H1 (cell line): ENCODE data around the gene STAT1. TPM values are rescaled to one million over a fixed set of nuclear protein-coding genes. Genes with fewer than 3 reads are reported as not detected.

Experiments
- CTCF ChIA-PET: fragments of 300-600 bp; sonication (Branson Sonifier 250); formaldehyde crosslinking; loops from one replicate; lab custom pipeline; 2021; ENCODE audit not compliant: partially characterized antibody; lab: Charles Lee
- POLR2A ChIA-PET: fragments of 300-600 bp; sonication (Branson Sonifier 250); formaldehyde crosslinking; loops from one replicate; lab custom pipeline; 2021; ENCODE audit warnings: inconsistent platforms; ENCODE audit not compliant: partially characterized antibody; lab: Charles Lee
- DNase-seq, 2 experiments: peaks; one replicate each; pipeline versions ENCODE4 v3.0.0 to v3.0.0-alpha.2; 2010 to 2022; ENCODE audit warnings: low spot score in 2 of 2, low read depth in 1 of 2, mixed read lengths in 1 of 2
- FAIRE-seq: peaks from 2 replicates; lab custom pipeline; 2011; peaks lifted over from hg19 to GRCh38; lab: Jason Lieb, UNC
- H2AFZ ChIP-seq: 2 replicates; pipeline ENCODE4 v1.8.1; 2012; ENCODE audit warnings: low read length, inconsistent platforms
- H2AK5ac ChIP-seq: 2 replicates; pipeline ENCODE4 v1.6.1; 2013; ENCODE audit warnings: low read depth, low read length
- H2BK120ac ChIP-seq: replicated peaks from 2 replicates; pipeline ENCODE3; 2013; ENCODE audit warnings: low read depth, low read length, inconsistent platforms
- H2BK12ac ChIP-seq: 2 replicates; pipeline ENCODE4 v1.6.1; 2013; ENCODE audit warnings: low read depth, low read length
- H2BK15ac ChIP-seq: 2 replicates; pipeline ENCODE4 v1.6.1; 2013; ENCODE audit warnings: low read length
- H2BK20ac ChIP-seq: 2 replicates; pipeline ENCODE4 v1.6.1; 2013; ENCODE audit warnings: low read length
- H2BK5ac ChIP-seq: 2 replicates; pipeline ENCODE4 v1.6.1; 2013; ENCODE audit warnings: low read depth, low read length
- H3K14ac ChIP-seq: 2 replicates; pipeline ENCODE4 v1.6.1; 2013; ENCODE audit warnings: inconsistent platforms; ENCODE audit not compliant: insufficient read length
- H3K18ac ChIP-seq: 2 replicates; pipeline ENCODE4 v1.6.1; 2013; ENCODE audit warnings: low read length; ENCODE audit errors: extremely low read depth
- H3K23ac ChIP-seq: 2 replicates; pipeline ENCODE4 v1.6.1; 2013; ENCODE audit warnings: inconsistent platforms; ENCODE audit not compliant: insufficient read length
- H3K23me2 ChIP-seq: 2 replicates; pipeline ENCODE4 v1.6.1; 2013; ENCODE audit warnings: low read depth, low read length
- H3K27ac ChIP-seq: 2 replicates; pipeline ENCODE4 v1.6.1; 2011; ENCODE audit warnings: low read depth, low read length, inconsistent platforms
- H3K27me3 ChIP-seq, 4 experiments: replicated peaks in 1 of 4; 1 replicate in 1 of 4; 2 replicates in 3 of 4; pipeline versions ENCODE4 v1.6.1 to v1.8.1; 2011 to 2013; ENCODE audit warnings: low read length in 3 of 4, mild to moderate bottlenecking in 3 of 4, inconsistent platforms in 2 of 4, mixed read lengths in 2 of 4, moderate library complexity in 1 of 4; ENCODE audit not compliant: control insufficient read depth in 3 of 4, insufficient read depth in 3 of 4; ENCODE audit errors: extremely low read depth in 1 of 4
- H3K36me3 ChIP-seq, 4 experiments: 2 replicates each; pipeline versions ENCODE4 v1.6.1 to v1.8.1; 2011 to 2013; ENCODE audit warnings: mild to moderate bottlenecking in 4 of 4, low read length in 3 of 4, moderate library complexity in 2 of 4, control low read depth in 1 of 4, inconsistent platforms in 1 of 4; ENCODE audit not compliant: insufficient read depth in 4 of 4, control insufficient read depth in 2 of 4
- H3K4ac ChIP-seq: replicated peaks from 2 replicates; pipeline ENCODE3; 2013; ENCODE audit warnings: low read length, low read depth, mixed read lengths, inconsistent platforms; ENCODE audit not compliant: insufficient read length
- H3K4me1 ChIP-seq, 4 experiments: replicated peaks in 1 of 4; 1 replicate in 1 of 4; 2 replicates in 3 of 4; pipeline versions ENCODE4 v1.6.1 to v1.8.1; 2011 to 2013; ENCODE audit warnings: low read length in 3 of 4, inconsistent platforms in 2 of 4, mixed read lengths in 1 of 4; ENCODE audit not compliant: insufficient read depth in 4 of 4, control insufficient read depth in 3 of 4
- H3K4me2 ChIP-seq, 2 experiments: 2 replicates each; pipeline versions ENCODE4 v1.6.1 to v1.8.1; 2011 to 2013; ENCODE audit warnings: low read depth in 2 of 2, low read length in 2 of 2, control low read depth in 1 of 2, inconsistent platforms in 1 of 2, mild to moderate bottlenecking in 1 of 2; ENCODE audit not compliant: insufficient read depth in 1 of 2
- H3K4me3 ChIP-seq, 4 experiments: fragments of 200-600, 300-600 bp in 1 of 4; sonication (generic), shearing (Covaris generic), sonication (Bioruptor Twin) in 1 of 4; 2 replicates each; pipeline versions ENCODE4 v1.5.1 to v1.8.1; 2011 to 2016; ENCODE audit warnings: low read length in 4 of 4, low read depth in 3 of 4, control low read depth in 2 of 4, inconsistent platforms in 2 of 4, mild to moderate bottlenecking in 2 of 4, mixed read lengths in 1 of 4, moderate library complexity in 1 of 4; ENCODE audit not compliant: insufficient read depth in 2 of 4; ENCODE audit errors: extremely low read depth in 1 of 4
- H3K56ac ChIP-seq: replicated peaks from 2 replicates; pipeline ENCODE3; 2013; ENCODE audit warnings: low read depth, mild to moderate bottlenecking, mixed read lengths, low read length, inconsistent platforms; ENCODE audit not compliant: insufficient read length
- H3K79me1 ChIP-seq: 2 replicates; pipeline ENCODE4 v1.6.1; 2013; ENCODE audit warnings: low read depth, low read length, control low read depth
- H3K79me2 ChIP-seq, 2 experiments: 2 replicates each; pipeline versions ENCODE4 v1.6.1 to v1.8.1; 2012 to 2013; ENCODE audit warnings: low read length in 2 of 2, mild to moderate bottlenecking in 2 of 2, inconsistent platforms in 1 of 2; ENCODE audit not compliant: insufficient read depth in 2 of 2, control insufficient read depth in 1 of 2
- H3K9ac ChIP-seq, 4 experiments: replicated peaks in 1 of 4; 1 replicate in 1 of 4; 2 replicates in 3 of 4; pipeline versions ENCODE4 v1.6.1 to v1.8.1; 2011 to 2013; ENCODE audit warnings: low read depth in 3 of 4, low read length in 3 of 4, control low read depth in 2 of 4, mild to moderate bottlenecking in 2 of 4, moderate library complexity in 2 of 4, inconsistent platforms in 1 of 4; ENCODE audit errors: extremely low read depth in 1 of 4
- H3K9me3 ChIP-seq, 2 experiments: 2 replicates each; pipeline versions ENCODE4 v1.6.1 to v1.8.1; 2012 to 2013; ENCODE audit warnings: mild to moderate bottlenecking in 2 of 2, moderate library complexity in 2 of 2, control low read depth in 1 of 2, inconsistent platforms in 1 of 2, low read depth in 1 of 2, low read length in 1 of 2, mixed read lengths in 1 of 2; ENCODE audit not compliant: insufficient read depth in 2 of 2
- H4K20me1 ChIP-seq, 2 experiments: replicated peaks in 1 of 2; 2 replicates each; pipeline versions ENCODE3 to v1.8.1; 2011 to 2013; ENCODE audit warnings: inconsistent platforms in 2 of 2, low read length in 2 of 2, mild to moderate bottlenecking in 1 of 2; ENCODE audit not compliant: insufficient read depth in 2 of 2, control insufficient read depth in 1 of 2
- H4K5ac ChIP-seq: 2 replicates; pipeline ENCODE4 v1.6.1; 2013; ENCODE audit warnings: low read length, low read depth, mixed read lengths, inconsistent platforms; ENCODE audit not compliant: insufficient read length
- H4K8ac ChIP-seq: 2 replicates; pipeline ENCODE4 v1.8.0; 2013; ENCODE audit warnings: mild to moderate bottlenecking, moderate library complexity, low read length, inconsistent platforms; ENCODE audit not compliant: insufficient read depth; ENCODE audit errors: extremely low read depth
- H4K91ac ChIP-seq: replicated peaks from 2 replicates; pipeline ENCODE3; 2013; ENCODE audit warnings: low read length, mixed read lengths, inconsistent platforms; ENCODE audit not compliant: insufficient read length
- CTBP2 ChIP-seq: IDR thresholded peaks from 2 replicates; pipeline ENCODE4 v1.7.0; 2011; ENCODE audit warnings: borderline replicate concordance, mild to moderate bottlenecking, moderate library complexity, mixed read lengths, low read length; ENCODE audit not compliant: insufficient read depth, insufficient read length
- CTCF ChIP-seq, 3 experiments: IDR thresholded peaks; 1 replicate in 2 of 3; 2 replicates in 1 of 3; pipeline versions ENCODE4 v1.5.1 to v1.6.1; 2011; ENCODE audit warnings: low read length in 3 of 3, mild to moderate bottlenecking in 3 of 3, inconsistent platforms in 2 of 3, low read depth in 1 of 3, moderate library complexity in 1 of 3; ENCODE audit not compliant: insufficient read depth in 1 of 3; ENCODE audit errors: control extremely low read depth in 1 of 3
- GABPA ChIP-seq: IDR thresholded peaks from 2 replicates; pipeline ENCODE4 v1.6.1; 2011; ENCODE audit warnings: mild to moderate bottlenecking, low read length, moderate library complexity, borderline replicate concordance; ENCODE audit not compliant: insufficient read depth
- SIRT6 ChIP-seq: IDR thresholded peaks from one replicate; pipeline ENCODE4 v1.7.1; 2012; ENCODE audit warnings: low read length, inconsistent platforms
- TAF7 ChIP-seq: optimal IDR thresholded peaks from 2 replicates; pipeline ENCODE3; 2011; ENCODE audit warnings: low read depth, mild to moderate bottlenecking, inconsistent platforms, low read length, moderate library complexity, borderline replicate concordance
- TEAD4 ChIP-seq: IDR thresholded peaks from 2 replicates; pipeline ENCODE4 v1.6.1; 2012; ENCODE audit warnings: low read depth, low read length, inconsistent platforms, mixed read lengths
- WGBS, 2 experiments: shearing (Covaris generic) in 1 of 2; methylation state at CpG; one replicate each; pipeline versions ENCODE4 v1.1.6 to v1.1.7; 2013 to 2015; ENCODE audit warnings: low lambda C conversion rate in 2 of 2, mixed read lengths in 2 of 2, inconsistent platforms in 1 of 2, low coverage in 1 of 2, missing lambda C conversion rate in 1 of 2; ENCODE audit not compliant: insufficient replicate concordance in 2 of 2, insufficient coverage in 1 of 2, insufficient read length in 1 of 2; ENCODE audit errors: extremely low coverage in 1 of 2, missing lambda C conversion rate in 1 of 2; 5-methylcytosine and 5-hydroxymethylcytosine counted together
- polyA plus RNA-seq, 7 experiments: library from polyadenylated mRNA; depleted of rRNA in 3 of 7; stranded (reverse) in 5 of 7; unstranded in 2 of 7; fragments of >200 nt in 5 of 7; fragments of 200-250 nt in 2 of 7; gene quantifications; 1 replicate in 5 of 7; 2 replicates in 1 of 7; 4 replicates in 1 of 7; pipeline versions ENCODE4 v1.2.1 to v1.2.3, GENCODE V29; 2011 to 2013; ENCODE audit warnings: missing spikeins in 2 of 7, mixed read lengths in 2 of 7
- total RNA-seq: library from RNA; stranded (reverse); fragmentation: NEBNext Ultra II Directional; extraction: Animal tissue kit (Norgen Biotek cat#: 25700); gene quantifications from 2 replicates; pipeline ENCODE4 v1.2.1, GENCODE V29; 2021

STAT1 gene
- total and polyA plus RNA-seq, 2 of the 8 experiments (the other 6 are each of a cell fraction or from before 2014, with no cell fraction given), result 20.3 to 43.0 TPM

- no peak overlapping the region for H2BK120ac ChIP-seq
- H3K4ac ChIP-seq, result no peak overlapping the region
- H3K36me3 ChIP-seq, result peaks cover 21 to 82% (median 69%) of the 10 kb centered on the region in 4 experiments
- no peak overlapping the region for H2BK20ac ChIP-seq
- no peak overlapping the region for H2BK12ac ChIP-seq
- no peak overlapping the region for H3K4me2 ChIP-seq
- no peak overlapping the region for H4K91ac ChIP-seq
- H3K14ac ChIP-seq, result no peak overlapping the region
- H3K23me2 ChIP-seq, result no peaks in the 10 kb centered on the region
- H3K4me1 ChIP-seq, result no peaks in the 10 kb centered on the region
- no peaks in the 10 kb centered on the region for H3K79me2 ChIP-seq
- no peak overlapping the region for H3K23ac ChIP-seq
- no peak for DNase-seq
- POLR2A ChIA-PET, result no interaction called here
- no peak overlapping the region for H2AFZ ChIP-seq
- no peaks in the 10 kb centered on the region for H3K79me1 ChIP-seq
- FAIRE-seq, result no peak
- CTCF ChIA-PET, result interaction anchor here (0.5 kb wide), 1 partner anchor 768 kb away, joined by 3 read pairs; no protein-coding TSS in a partner anchor
- H3K4me3 ChIP-seq, result no peak overlapping the region
- H3K27me3 ChIP-seq, result no peaks in the 10 kb centered on the region
- H3K56ac ChIP-seq, result no peak overlapping the region
- WGBS, 2 experiments, result 91% methylated on average over 17 of the region's 17 CpGs; no CpG with 5 or more reads in 1 of the 2 experiments
- TF ChIP-seq GABPA, result no peak
- TF ChIP-seq TEAD4, result no peak
- no peak for TF ChIP-seq CTBP2
- TF ChIP-seq SIRT6, result no peak
- TF ChIP-seq TAF7, result no peak
- no peak for TF ChIP-seq CTCF (IDR thresholded peaks at IDR 0.05; ENCODE audit: control extremely low read depth in 1 of 3, insufficient read depth in 1 of 3, low read depth in 1 of 3, low read length in 3 of 3)
- H3K9ac ChIP-seq, result no peak overlapping the region
- H3K27ac ChIP-seq, result no peak overlapping the region
- no peaks in the 10 kb centered on the region for H3K9me3 ChIP-seq
- peaks cover 0 to 1% of the 10 kb centered on the region in 2 experiments for H4K20me1 ChIP-seq
- no peak overlapping the region for H3K18ac ChIP-seq
- H2BK5ac ChIP-seq, result no peak overlapping the region
- H4K8ac ChIP-seq, result no peak overlapping the region
- no peak overlapping the region for H2BK15ac ChIP-seq
- no peak overlapping the region for H4K5ac ChIP-seq
- H2AK5ac ChIP-seq, result no peak overlapping the region
Observed at GRCh38 chr2:190978389-190979053, 35.5 kb downstream of the STAT1 start.
